GM21529 (cell line): ENCODE data around the gene MEIKIN.
"Not testable (repeated sequence)": the region's sequence is repeated elsewhere in the genome, so short reads cannot be mapped to it uniquely, and the experiment has no call there.

ENCODE experiments used
- ATAC-seq: cut with Tn5 transposase; IDR thresholded peaks from one replicate; pipeline ENCODE4 v1.9.1; 2021; ENCODE audit not compliant: unreplicated experiment

MEIKIN gene

DNA sequence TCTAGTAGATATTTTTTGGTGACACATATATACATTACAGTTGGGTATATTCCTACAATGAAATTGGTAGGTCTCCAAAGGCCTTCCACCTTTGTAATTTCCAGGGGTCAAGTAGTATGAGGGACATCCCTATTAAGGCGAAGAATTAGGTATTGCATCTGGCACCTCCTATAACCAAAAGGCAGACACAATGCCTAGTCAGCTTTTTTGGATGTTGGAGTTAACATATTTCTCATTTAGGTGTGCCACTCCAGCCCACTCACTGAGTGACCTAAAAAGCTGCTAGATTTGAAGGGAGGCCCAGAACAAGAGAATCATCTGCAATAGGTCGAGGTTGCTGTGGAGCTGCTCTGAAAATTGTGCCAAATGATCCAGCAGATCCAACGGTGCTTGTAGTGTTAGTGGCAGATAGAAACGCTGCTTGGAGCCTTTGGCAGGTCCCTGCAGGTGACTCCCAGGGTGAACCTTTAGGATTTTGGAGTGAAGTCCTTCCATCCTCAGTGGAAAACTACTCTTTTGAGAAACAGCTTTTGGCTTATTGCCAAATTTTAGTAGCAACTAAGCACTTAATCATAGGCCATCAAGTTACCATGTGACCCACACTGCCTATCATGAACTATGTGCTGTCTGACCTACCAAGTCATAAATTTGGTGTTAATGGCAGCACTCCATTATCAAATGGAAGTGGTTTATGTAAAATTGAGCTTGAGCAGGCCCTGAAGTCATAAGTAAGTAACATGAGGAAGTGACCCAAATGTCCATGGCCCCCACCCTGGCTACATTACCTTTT lies 132.9 kb downstream of the MEIKIN start:
- no peak for ATAC-seq

DNA sequence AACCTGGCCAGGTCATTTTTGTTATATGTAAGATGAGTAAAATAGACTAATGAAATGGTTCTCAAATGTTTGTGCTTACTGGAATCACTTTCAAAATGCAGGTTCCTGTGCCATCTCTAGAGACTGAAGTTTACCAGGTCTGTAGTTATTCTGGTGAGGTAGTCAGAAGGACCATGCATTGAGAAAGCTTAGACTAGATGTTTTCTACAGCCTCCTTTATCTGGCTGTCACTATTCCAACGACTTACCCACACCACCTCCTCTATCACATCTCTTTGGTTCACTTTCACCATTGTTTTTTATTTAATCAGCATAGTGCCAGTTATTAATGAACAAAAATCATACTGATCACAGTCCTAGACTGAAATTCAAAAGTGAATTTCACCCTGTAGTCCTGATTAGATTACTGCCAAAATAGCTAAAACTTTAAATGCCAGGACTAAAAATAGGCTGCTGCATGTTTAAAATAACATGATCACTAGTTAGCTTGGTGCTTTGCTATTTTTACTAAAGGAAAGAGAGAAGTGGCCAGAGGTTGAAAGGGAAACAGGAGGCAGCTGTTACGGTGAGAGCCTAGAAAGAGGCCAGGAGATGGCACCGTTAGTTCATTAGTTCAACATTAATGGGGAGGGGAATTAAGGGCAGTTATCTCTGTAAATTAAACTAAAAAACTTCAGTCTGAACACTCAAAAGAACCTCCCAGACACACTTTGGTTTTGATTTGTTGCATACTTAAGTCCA lies 134.8 kb downstream of the MEIKIN start:
- peak; percentile 87 for ATAC-seq

DNA sequence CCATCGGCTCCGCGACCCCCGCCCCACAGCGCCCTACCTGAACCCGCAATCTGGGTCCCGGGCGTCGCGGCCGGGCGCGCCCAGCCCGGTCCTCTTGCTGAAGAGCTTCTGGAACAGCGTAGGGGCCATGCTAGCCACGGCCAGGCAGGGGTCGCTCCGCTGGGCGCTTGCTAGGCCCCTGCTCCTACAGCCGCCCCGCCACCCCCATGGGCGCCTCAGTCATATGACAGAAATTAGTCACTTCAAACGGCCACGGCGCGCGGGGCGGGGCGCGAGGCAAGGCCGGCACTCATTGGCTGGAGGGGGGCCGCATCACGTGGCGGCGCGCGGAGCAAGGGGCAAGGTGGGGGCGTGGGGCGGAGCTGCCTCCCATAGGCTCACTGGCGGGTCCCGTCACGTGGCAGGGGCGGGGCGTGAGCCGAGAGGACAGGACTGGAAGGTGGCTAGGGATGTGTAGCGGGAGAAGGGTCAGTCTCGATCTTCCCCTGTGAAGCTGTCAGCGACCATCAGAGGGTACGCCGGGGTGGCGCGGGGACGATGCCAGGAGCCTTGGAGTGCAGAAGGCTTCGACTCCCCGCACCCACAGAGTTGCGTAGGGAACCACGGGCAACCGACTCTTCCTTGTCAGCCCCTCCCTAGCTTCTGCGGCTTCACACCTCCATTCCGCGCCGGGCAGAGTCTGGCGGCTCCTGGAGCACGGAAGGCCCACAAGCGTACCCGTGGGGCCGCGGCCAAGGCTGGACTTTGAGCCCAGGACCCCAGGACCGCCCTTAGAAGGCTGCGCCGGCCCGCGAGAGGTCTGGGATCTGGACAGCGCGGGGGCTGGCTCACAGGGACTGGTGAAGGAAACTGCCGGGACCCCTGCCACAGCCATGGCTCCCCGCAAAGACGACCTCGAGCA lies 148.4 kb downstream of the MEIKIN start, which contains the start of gene FNIP1:
TSS of gene FNIP1 (minus strand) at position 225 of the 901 bp plus-strand sequence. CDS start at position 129, 96 bp downstream.
- ATAC-seq, result peak; percentile 94

DNA sequence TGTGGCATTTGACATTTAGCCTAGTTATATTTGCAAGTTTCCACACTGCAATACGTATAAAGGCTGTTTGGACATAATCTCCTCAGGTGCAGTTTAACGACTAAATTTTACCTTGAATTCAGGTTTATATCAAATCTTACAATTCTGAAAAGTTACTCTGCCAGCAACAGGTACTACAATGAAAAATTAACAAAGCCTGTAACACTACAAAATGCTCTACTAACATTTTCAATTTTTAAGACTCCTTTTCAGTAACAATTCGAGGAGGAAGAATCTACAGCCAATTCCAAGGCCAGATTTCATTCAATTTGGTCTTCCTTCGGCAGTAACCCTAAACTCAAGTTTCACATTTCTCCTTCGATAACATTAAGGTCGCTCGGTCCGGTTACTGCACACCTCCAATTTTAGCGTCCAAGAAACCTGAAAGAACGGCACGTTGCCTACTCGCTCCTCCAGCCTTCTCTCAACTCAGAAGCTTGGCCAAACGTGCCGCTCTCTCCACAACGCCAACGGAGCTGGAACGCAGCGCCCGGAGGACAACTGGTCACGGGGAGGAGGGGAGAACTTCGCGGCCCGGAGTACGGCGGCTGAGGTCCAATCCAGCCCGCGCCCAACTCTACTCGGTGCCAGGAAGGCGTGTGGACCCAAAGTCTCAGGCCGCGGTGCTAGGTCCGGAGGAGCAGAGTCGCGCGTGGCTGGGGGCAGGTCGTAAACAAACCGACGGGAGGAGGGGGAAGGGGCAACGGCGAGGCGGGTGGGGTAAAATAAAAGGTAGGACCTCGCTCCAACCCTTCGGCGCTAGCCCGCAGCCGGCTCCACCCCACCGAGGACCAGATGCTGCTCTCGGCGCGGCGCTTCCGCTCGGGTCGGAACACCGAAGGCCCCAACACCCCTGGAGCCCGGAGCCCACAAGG lies 149.3 kb downstream of the MEIKIN start:
- ATAC-seq, result peak; percentile 16

DNA sequence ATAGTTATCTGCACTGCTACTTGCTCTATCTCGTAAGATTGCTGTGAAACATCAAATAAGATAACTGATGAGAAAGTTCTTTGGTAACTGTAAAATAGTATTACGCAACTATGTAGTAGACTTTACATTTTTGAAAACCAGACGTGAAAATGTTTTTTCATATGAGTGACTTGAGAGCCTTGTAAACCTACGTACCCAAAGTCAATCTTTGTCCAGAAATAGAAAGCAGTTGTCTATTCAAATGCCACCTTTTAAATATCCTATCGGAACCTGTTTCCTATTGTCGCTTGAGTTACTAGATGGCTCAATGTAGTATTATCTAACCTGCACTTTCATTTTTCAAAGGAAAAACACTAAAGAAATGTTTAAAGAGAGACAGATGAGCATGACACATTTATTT lies 150.2 kb downstream of the MEIKIN start:
- ATAC-seq, result no peak

DNA sequence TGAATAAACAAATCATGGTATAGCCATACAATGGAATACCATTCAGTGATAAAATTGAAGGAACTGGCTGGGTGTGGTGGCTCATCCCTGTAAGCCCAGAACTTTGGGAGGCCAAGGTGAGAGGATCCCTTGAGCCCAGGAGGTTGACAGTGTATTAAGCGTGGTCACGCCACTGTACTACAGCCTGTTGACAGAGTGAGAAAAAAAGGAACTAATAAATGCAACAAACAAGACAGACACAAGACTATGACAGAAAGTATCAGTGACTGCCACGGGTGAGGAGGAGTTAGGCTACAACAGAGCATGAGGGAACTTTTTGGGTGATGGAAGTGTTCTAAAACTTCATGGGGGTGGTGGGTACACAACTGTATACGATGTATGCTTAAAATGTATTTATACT lies 150.9 kb downstream of the MEIKIN start:
- no peak for ATAC-seq

DNA sequence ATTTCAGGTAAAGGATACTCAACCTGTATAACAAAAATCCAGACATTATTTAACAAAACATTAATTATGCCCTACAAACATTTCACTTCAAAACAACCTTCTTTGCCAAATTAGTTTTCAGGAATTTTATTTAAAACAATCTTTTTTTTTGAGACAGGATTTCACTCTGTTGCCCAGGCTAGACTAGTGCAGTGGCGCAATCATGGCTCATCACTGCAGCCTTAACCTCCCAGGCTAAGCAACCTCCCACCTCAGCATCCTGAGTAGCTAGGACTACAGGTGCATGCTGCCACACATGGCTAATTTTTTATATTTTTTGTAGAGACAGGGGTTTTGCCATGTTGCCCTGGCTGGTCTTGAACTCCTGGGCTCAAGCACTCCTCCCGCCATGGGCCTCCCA lies 152.6 kb downstream of the MEIKIN start:
- no peak for ATAC-seq

DNA sequence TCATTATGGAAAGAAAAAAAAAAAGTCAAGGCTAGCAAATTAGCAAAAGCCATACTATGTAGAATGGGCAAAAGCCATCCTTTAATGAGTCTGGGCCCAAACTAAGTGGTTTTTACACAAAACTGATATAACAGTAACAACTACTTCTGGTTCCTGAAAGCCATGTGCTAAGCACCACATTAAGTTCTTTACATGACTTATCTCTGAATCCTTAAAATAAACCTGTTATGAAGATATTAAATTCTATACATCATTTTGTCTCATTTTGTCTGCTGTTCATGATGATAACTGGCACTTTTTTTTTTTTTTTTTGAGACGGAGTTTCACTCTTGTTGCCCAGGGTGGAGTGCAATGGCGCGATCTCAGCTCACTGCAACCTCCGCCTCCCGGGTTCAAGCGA lies 153.6 kb downstream of the MEIKIN start:
- ATAC-seq, result no peak

DNA sequence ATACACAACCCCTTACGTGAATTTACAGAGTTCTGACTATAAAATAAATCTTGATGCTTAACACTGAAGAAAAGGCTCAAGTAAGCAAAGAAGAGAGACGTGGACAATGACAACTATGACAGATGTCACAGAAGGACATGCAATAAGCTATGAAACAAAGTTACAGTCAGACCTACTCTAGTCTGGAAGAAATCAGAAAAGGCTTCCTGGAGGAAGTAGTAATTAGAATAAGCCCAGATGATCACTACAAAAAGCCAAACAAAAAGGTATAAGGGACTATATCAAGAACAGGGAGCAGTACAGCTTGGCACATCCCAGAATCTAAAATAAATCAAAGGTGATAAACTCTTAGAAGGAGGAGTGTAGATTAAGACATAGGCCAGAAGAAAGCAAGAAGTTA lies 154.9 kb downstream of the MEIKIN start:
- no peak for ATAC-seq

DNA sequence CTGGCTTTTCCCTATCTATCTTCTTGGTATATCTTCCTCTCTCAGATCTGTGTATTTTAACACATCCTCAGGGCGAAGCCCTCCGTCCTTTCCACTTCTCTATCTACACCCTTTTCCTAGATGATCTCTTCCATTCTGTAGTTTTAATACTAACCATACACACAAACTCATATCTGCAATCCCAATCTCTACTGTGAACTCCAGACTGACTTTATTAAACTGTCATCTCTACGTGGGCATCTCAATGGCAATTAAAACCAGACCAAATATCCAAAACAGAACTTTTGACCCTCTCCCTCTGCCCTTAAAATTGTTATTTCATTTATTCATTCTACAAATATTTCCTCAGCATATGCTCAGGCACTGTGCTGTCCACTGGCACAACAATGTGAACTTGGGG lies 155.7 kb downstream of the MEIKIN start:
- ATAC-seq, result no peak

DNA sequence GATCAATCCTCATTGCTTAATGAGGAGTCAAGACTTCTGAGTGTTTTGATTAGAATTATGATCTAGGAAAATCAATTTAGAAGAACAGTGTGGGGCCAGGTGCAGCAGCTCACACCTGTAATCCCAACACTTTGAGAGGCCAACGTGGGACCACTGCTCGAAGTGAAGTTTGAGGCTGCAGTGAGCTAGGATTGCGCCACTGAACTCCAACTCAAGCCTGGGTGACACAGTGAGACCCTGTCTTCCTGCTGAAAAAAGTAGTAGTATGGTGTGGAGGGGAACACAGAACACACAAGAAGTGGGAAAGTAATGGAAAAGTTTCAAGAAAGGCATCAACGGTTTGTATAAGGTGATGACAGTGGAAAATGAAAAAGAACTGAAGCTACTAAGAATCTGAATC lies 157.7 kb downstream of the MEIKIN start:
- no peak for ATAC-seq

DNA sequence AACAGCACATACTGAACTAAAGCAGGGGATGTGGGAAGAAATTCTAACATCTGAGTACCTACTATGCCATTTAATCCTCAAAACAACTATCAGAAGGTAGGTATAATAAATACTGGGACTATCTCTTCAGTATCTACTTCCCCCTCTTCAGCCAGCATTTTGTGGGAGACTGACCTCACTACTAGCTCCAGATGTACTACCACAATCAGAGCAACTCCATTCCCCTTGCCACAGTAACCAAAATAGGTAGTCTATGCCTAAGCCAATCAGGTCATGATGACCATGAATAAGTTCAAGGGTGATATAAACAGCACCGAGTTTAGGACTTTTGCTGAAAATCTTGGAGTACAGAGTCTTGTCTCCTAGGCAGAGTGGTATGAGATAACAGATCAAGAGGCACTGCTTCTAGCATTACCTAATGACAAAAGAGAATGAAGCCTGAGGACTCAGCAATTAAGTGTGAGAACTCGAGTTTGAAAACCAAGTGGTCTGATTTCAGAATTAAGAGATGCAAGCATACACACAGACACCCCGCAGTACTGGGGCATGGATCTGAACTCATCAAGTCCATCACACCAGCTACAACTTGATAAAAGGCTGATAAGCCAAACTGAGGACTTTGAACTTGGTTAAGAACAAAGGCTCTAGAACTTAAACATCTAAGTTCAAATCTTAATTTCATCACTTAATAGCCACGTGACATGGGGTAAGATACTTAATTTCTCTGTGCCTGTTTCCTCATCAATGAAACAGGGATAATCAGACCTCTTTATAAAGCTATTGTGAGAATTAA lies 158.4 kb downstream of the MEIKIN start:
- ATAC-seq, result no peak

DNA sequence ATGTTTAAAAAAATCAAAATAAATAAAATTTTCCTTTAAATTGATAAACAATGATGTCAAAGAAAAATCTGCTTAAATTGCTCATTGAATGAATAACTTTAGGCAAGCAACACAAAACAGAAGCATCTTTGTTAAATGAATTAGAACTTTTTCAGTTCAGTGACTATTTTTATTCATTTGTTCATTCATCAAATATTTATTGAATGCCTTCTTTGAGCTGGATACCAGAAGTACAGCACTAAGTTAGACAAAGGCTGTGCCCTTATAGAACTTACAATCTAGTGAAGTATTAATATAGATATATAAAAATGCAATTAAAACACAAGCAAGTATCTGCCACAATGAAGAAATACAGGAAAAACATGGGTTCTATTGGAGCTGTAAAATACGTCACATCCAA lies 159.4 kb downstream of the MEIKIN start:
- no peak for ATAC-seq

DNA sequence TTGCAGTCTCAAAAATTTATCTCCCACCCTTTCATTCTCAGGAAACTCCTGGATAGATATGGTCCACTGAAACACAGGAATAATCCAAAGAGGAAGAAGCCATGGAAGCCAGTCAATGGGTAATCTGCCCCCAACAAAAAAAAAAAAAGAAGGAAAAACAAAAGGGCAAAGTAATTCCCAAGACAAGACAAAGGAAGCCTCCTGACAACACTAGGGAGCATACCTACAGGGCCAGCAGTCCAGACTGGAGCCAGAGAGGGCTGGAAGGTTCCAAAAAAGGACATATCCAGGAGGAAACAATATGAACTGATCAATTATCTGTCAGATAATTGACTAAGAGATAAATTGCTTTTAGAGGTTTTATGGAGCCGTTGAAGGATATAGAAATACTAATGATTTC lies 161.6 kb downstream of the MEIKIN start:
- no peak for ATAC-seq

DNA sequence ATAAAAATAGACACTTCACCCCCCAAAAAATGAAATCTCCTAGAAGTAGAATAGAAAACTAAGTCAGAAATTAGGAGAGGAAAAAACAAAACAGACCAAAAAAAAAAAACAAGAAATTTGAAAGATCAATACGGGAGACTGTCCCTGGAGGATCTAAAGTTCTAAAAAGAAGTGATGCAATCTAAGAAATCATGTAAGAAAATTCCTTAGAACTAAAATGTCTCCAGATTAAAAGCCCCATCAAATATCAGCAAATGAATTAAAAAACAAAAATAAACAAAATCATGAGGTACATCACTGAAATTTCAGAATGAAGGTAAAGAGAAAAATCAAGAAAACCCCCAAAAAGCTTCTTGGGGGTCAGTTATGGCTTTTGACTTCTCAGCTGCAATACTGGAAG lies 162.1 kb downstream of the MEIKIN start:
- no peak for ATAC-seq

DNA sequence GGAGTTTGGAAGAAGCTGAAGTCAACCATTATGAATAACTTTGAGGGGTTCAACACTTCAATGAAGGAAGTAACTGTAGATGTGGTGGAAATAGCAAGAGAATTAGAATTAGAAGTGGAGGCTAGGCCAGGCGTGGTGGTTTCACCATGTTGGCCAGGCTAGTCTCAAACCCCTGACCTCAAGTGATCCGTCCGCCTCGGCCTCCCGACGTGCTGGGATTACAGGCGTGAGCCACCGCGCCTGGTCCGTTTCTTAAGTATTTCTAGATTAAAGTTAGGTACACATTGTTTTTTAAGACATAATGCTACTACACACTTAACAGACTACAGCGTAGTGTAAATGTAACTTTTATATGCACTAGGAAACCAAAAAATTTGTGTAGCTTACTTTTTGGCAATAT lies 162.7 kb downstream of the MEIKIN start:
- no peak for ATAC-seq

DNA sequence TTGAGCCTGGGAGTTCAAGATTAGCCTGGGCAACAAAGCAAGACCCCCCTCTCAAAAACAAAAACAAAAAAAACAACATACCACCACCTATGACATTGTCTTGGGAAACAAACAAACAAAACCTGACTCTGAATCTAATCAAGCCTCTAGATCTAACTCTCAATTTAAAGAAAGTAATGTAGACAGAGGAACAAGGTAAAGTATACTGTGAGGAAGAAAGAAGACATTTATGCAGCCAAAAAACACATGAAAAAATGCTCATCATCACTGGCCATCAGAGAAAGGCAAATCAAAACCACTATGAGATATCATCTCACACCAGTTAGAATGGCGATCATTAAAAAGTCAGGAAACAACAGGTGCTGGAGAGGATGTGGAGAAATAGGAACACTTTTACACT lies 167.3 kb downstream of the MEIKIN start:
- not testable (repeated sequence) for ATAC-seq

DNA sequence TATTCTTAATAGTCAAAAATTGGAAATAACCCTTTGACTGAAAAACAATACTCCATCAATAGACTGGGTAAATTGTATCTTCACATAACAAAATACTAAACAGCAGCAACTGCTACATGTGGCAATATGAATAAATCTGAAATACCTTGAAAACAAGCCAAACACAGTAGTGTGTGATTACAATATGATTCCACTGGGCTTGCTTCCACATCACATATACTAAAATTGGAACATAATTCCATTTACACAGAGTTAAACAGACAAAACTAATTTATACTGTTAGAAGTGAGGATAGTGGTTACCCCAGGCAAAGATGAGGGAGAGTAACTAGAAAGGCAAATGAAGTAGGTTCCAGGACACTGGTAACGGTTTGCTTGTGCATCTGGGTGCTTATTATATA lies 169.0 kb downstream of the MEIKIN start:
- no peak for ATAC-seq

DNA sequence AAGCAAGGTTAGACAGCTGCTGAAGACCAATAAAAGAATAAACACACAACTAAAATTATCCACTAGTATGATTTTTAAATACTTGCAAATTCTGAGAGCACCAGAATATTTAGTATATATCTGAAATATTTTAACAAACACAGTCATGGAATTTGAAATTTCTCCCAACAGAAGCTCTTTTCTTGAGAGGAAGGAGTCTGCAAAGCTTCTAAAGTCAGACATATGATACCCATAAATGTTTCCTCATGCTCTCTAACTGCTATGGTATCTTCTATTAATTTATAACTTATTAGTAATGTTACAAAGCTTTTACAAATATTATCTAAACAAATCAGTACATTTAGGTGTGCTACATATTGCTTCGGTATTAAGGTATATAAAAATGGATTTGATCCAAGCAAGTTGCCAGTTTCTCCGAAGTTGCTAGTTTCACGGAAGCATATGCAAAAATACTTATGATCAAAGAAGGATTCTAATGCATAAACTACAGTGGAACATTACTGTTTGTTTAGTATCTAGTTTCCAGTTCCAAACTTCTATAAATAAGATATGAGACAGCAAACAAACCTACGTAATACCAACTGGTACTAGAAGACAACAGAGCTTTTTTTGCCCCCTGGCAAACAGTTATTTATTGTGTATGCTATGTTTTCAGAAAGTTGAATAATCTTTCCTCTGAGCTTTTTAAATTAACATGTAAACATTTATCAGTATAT lies 170.7 kb downstream of the MEIKIN start:
- ATAC-seq, result no peak
